Epithelial cell of proximal tubule (primary cell): Measurements from ENCODE around the gene SLC4A1AP. TPM values are rescaled to one million over a fixed set of nuclear protein-coding genes. Genes with fewer than 3 reads are reported as not detected.
A peak's percentile ranks its signal among the peaks of the same experiment; 100 is the strongest.

Experiments used
- DNase-seq: peaks from one replicate; pipeline ENCODE4 v3.0.0-alpha.2; 2011; ENCODE audit warnings: low read depth
- H3K4me3 ChIP-seq: 2 replicates; pipeline ENCODE4 v1.5.1; 2011; ENCODE audit warnings: low read depth, mild to moderate bottlenecking, low read length
- CTCF ChIP-seq: conservative IDR thresholded peaks from 2 replicates; pipeline ENCODE4 v1.5.1; 2012; ENCODE audit warnings: low read depth, mild to moderate bottlenecking, low read length
- total RNA-seq: library from RNA; depleted of rRNA; stranded (reverse); fragments of >200 nt; gene quantifications from 2 replicates; pipeline ENCODE4 v1.2.3, GENCODE V29; 2015

Gene SLC4A1AP
- total RNA-seq, 1 donor from 2014 or later, result 34.7 TPM

- no peak overlapping the region for H3K4me3 ChIP-seq
- TF ChIP-seq CTCF, result no peak
- DNase-seq, result no peak
Measured at GRCh38 chr2:27704342-27704876, 40.7 kb downstream of the SLC4A1AP start.

GRCh38 chr2:27705851-27706622 is 42.3 kb downstream of the SLC4A1AP start:
- H3K4me3 ChIP-seq, result no peak overlapping the region
- peak; percentile 16 for TF ChIP-seq CTCF

GRCh38 chr2:27707462-27708256 is 44.0 kb downstream of the SLC4A1AP start:
- no peak for TF ChIP-seq CTCF
- DNase-seq, result no peak
- H3K4me3 ChIP-seq, result no peak overlapping the region

More at GRCh38 chr2:27705851-27706622, 42.3 kb downstream of the SLC4A1AP start:
- DNase-seq, result peak; percentile 97

GRCh38 chr2:27708257-27708654 is 44.6 kb downstream of the SLC4A1AP start:
- TF ChIP-seq CTCF, result no peak
- no peak for DNase-seq
- H3K4me3 ChIP-seq, result no peak overlapping the region

- no peak overlapping the region for H3K4me3 ChIP-seq
- TF ChIP-seq CTCF, result no peak
- no peak for DNase-seq
Measured at GRCh38 chr2:27708666-27709065, 45.0 kb downstream of the SLC4A1AP start.

GRCh38 chr2:27709326-27709725 is 45.6 kb downstream of the SLC4A1AP start:
- no peak for DNase-seq
- no peak for TF ChIP-seq CTCF
- H3K4me3 ChIP-seq, result no peak overlapping the region
